CD1c-positive myeloid dendritic cell (primary cell): Measurements from ENCODE around the gene CSGALNACT2.
A peak's percentile ranks its signal among the peaks of the same experiment; 100 is the strongest.
"Not testable (repeated sequence)": the region's sequence is repeated elsewhere in the genome, so short reads cannot be mapped to it uniquely, and the experiment has no call there.

Source experiments
- DNase-seq: peaks from one replicate; pipeline ENCODE4 v3.0.0-alpha.2; 2016; ENCODE audit errors: extremely low spot score

Gene CSGALNACT2

GRCh38 chr10:43138021-43138756, at the start of gene CSGALNACT2:
TSS of gene CSGALNACT2 (plus strand) at chr10:43138445. CDS start at chr10:43155150, 16,705 bp downstream.
- DNase-seq, result peak; percentile 94

- no peak for DNase-seq
These were observed 48.7 kb upstream of the CSGALNACT2 start for GRCh38 chr10:43089519-43089918.

- no peak for DNase-seq
These were observed 48.1 kb upstream of the CSGALNACT2 start for GRCh38 chr10:43090188-43090587.

- DNase-seq, result no peak
These were observed 47.6 kb upstream of the CSGALNACT2 start for GRCh38 chr10:43090664-43091063.

- DNase-seq, result peak; percentile 78
These were observed 46.4 kb upstream of the CSGALNACT2 start for GRCh38 chr10:43091846-43092245.

- no peak for DNase-seq
These were observed 44.7 kb upstream of the CSGALNACT2 start for GRCh38 chr10:43093423-43094076.

GRCh38 chr10:43094085-43094484, 44.2 kb upstream of the CSGALNACT2 start:
- DNase-seq, result no peak

- DNase-seq, result not testable (repeated sequence)
These were observed 38.9 kb upstream of the CSGALNACT2 start for GRCh38 chr10:43099339-43099738.

- no peak for DNase-seq
These were observed 38.3 kb upstream of the CSGALNACT2 start for GRCh38 chr10:43099928-43100327.

GRCh38 chr10:43100366-43100765, 37.9 kb upstream of the CSGALNACT2 start:
- DNase-seq, result no peak

- no peak for DNase-seq
These were observed 36.0 kb upstream of the CSGALNACT2 start for GRCh38 chr10:43102063-43102828.

- peak; percentile 93 for DNase-seq
These were observed 32.9 kb upstream of the CSGALNACT2 start for GRCh38 chr10:43105102-43105955.

- no peak for DNase-seq
These were observed 32.4 kb upstream of the CSGALNACT2 start for GRCh38 chr10:43105956-43106229.

- DNase-seq, result no peak
These were observed 31.8 kb upstream of the CSGALNACT2 start for GRCh38 chr10:43106256-43107091.

- no peak for DNase-seq
These were observed 29.3 kb upstream of the CSGALNACT2 start for GRCh38 chr10:43108951-43109350.

GRCh38 chr10:43109671-43110249, 28.5 kb upstream of the CSGALNACT2 start:
- no peak for DNase-seq

- DNase-seq, result peak; percentile 31
These were observed 27.7 kb upstream of the CSGALNACT2 start for GRCh38 chr10:43110338-43111071.

- DNase-seq, result no peak
These were observed 27.1 kb upstream of the CSGALNACT2 start for GRCh38 chr10:43111101-43111500.

GRCh38 chr10:43111921-43112607, 26.2 kb upstream of the CSGALNACT2 start:
- no peak for DNase-seq
